ENCODE data around the gene CLOCK.

DNA sequence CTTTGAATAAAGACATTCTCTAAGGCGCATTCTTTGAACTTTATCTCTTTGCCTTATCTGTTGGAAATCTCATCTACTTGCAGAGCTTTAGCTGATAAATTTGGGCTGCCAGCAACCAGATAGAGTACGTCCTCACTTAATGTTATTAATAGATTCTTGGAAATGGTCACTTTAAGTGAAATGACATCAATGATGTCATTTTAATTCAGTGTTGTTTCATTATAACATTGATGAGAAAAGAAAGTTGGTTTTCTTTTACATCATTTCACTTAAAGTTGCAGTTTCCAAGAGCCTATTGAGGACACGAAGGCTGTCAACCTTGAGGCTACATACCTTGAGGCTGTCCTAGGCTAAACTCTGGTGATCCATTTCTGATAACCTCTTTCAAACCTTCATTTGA is 141.6 kb downstream of the CLOCK start:
- TF ChIP-seq, protein P1, sequence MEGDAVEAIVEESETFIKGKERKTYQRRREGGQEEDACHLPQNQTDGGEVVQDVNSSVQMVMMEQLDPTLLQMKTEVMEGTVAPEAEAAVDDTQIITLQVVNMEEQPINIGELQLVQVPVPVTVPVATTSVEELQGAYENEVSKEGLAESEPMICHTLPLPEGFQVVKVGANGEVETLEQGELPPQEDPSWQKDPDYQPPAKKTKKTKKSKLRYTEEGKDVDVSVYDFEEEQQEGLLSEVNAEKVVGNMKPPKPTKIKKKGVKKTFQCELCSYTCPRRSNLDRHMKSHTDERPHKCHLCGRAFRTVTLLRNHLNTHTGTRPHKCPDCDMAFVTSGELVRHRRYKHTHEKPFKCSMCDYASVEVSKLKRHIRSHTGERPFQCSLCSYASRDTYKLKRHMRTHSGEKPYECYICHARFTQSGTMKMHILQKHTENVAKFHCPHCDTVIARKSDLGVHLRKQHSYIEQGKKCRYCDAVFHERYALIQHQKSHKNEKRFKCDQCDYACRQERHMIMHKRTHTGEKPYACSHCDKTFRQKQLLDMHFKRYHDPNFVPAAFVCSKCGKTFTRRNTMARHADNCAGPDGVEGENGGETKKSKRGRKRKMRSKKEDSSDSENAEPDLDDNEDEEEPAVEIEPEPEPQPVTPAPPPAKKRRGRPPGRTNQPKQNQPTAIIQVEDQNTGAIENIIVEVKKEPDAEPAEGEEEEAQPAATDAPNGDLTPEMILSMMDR (IDR thresholded peaks at IDR 0.05): no peak
- TF ChIP-seq POLR2AphosphoS5 (IDR thresholded peaks at IDR 0.05): no peak
- no peak for TF ChIP-seq POLR2A (IDR thresholded peaks at IDR 0.05)
